Measurements from ENCODE around the gene NAV2.

DNA sequence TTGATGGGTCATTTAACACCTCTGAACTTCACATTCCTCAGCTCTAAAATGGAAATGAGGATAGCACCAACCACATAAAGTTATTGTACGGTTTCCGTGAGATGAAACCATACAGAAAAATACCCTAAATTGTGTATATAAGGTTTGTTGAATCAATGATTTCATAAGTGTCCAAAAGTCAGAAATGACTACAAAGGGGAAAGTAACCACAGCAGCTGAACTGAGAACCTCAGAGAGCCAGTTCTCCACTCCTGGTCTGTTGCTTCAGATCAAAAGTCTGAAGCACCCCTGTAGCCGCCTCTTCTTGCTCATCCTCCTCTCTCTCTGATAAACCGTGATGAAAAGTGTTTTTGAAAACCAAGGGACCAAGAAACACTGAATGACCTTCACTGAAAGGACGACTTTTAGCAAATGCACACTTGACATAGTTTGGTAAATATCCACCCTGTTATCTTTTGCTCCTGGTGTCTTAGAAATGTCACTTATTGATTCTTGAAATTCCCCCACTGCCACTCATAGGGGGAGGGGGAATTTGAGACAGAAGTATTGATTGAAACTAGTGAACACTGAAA is 194.5 kb downstream of the NAV2 start:
- no peak for TF ChIP-seq POLR2AphosphoS5 (IDR thresholded peaks at IDR 0.05)
- TF ChIP-seq, protein P1, sequence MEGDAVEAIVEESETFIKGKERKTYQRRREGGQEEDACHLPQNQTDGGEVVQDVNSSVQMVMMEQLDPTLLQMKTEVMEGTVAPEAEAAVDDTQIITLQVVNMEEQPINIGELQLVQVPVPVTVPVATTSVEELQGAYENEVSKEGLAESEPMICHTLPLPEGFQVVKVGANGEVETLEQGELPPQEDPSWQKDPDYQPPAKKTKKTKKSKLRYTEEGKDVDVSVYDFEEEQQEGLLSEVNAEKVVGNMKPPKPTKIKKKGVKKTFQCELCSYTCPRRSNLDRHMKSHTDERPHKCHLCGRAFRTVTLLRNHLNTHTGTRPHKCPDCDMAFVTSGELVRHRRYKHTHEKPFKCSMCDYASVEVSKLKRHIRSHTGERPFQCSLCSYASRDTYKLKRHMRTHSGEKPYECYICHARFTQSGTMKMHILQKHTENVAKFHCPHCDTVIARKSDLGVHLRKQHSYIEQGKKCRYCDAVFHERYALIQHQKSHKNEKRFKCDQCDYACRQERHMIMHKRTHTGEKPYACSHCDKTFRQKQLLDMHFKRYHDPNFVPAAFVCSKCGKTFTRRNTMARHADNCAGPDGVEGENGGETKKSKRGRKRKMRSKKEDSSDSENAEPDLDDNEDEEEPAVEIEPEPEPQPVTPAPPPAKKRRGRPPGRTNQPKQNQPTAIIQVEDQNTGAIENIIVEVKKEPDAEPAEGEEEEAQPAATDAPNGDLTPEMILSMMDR (IDR thresholded peaks at IDR 0.05) = no peak
